ENCODE measurements around the gene PSKH1.

The PSKH1 gene

GRCh38 chr16:67967183-67967957, 74.3 kb downstream of the PSKH1 start:
- DNase-seq (ENCODE audit: low read depth in 1 of 2, low spot score in 1 of 2) = no peak
- H3K27ac ChIP-seq (replicated peaks) = no peak overlapping the region
- no peaks in the 10 kb centered on the region for H3K27me3 ChIP-seq (ENCODE audit: insufficient read depth, poor library complexity, severe bottlenecking)
- no peak for TF ChIP-seq SPI1 (IDR thresholded peaks at IDR 0.05; ENCODE audit: borderline replicate concordance, low read depth)
- TF ChIP-seq GABPA (IDR thresholded peaks at IDR 0.05; ENCODE audit: low read depth) = no peak
- TF ChIP-seq, protein P1, sequence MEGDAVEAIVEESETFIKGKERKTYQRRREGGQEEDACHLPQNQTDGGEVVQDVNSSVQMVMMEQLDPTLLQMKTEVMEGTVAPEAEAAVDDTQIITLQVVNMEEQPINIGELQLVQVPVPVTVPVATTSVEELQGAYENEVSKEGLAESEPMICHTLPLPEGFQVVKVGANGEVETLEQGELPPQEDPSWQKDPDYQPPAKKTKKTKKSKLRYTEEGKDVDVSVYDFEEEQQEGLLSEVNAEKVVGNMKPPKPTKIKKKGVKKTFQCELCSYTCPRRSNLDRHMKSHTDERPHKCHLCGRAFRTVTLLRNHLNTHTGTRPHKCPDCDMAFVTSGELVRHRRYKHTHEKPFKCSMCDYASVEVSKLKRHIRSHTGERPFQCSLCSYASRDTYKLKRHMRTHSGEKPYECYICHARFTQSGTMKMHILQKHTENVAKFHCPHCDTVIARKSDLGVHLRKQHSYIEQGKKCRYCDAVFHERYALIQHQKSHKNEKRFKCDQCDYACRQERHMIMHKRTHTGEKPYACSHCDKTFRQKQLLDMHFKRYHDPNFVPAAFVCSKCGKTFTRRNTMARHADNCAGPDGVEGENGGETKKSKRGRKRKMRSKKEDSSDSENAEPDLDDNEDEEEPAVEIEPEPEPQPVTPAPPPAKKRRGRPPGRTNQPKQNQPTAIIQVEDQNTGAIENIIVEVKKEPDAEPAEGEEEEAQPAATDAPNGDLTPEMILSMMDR (IDR thresholded peaks at IDR 0.05; ENCODE audit: insufficient read depth, low read length) = no peak
- no peak for TF ChIP-seq POLR2AphosphoS5 (IDR thresholded peaks at IDR 0.05; ENCODE audit: low read depth)
- TF ChIP-seq, protein P2, sequence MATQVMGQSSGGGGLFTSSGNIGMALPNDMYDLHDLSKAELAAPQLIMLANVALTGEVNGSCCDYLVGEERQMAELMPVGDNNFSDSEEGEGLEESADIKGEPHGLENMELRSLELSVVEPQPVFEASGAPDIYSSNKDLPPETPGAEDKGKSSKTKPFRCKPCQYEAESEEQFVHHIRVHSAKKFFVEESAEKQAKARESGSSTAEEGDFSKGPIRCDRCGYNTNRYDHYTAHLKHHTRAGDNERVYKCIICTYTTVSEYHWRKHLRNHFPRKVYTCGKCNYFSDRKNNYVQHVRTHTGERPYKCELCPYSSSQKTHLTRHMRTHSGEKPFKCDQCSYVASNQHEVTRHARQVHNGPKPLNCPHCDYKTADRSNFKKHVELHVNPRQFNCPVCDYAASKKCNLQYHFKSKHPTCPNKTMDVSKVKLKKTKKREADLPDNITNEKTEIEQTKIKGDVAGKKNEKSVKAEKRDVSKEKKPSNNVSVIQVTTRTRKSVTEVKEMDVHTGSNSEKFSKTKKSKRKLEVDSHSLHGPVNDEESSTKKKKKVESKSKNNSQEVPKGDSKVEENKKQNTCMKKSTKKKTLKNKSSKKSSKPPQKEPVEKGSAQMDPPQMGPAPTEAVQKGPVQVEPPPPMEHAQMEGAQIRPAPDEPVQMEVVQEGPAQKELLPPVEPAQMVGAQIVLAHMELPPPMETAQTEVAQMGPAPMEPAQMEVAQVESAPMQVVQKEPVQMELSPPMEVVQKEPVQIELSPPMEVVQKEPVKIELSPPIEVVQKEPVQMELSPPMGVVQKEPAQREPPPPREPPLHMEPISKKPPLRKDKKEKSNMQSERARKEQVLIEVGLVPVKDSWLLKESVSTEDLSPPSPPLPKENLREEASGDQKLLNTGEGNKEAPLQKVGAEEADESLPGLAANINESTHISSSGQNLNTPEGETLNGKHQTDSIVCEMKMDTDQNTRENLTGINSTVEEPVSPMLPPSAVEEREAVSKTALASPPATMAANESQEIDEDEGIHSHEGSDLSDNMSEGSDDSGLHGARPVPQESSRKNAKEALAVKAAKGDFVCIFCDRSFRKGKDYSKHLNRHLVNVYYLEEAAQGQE (IDR thresholded peaks at IDR 0.05; ENCODE audit: insufficient replicate concordance, low read depth) = no peak
- peak overlapping the region; percentile 60 for H3K4me3 ChIP-seq (replicated peaks; ENCODE audit: insufficient read depth, low read length)

- H3K27me3 ChIP-seq (ENCODE audit: insufficient read depth, poor library complexity, severe bottlenecking) = no peaks in the 10 kb centered on the region
- peak in 1 of 2 experiments; percentile 18 for DNase-seq (ENCODE audit: low read depth in 1 of 2, low spot score in 1 of 2)
- no peak overlapping the region for H3K27ac ChIP-seq (replicated peaks)
- peak overlapping the region; percentile 60 for H3K4me3 ChIP-seq (replicated peaks; ENCODE audit: insufficient read depth, low read length)
- TF ChIP-seq GABPA (IDR thresholded peaks at IDR 0.05; ENCODE audit: low read depth) = no peak
- peak; percentile 58; the same call in 1 of the 2 replicates for TF ChIP-seq SPI1 (IDR thresholded peaks at IDR 0.05; ENCODE audit: borderline replicate concordance, low read depth)
Observed at GRCh38 chr16:67967958-67968399, 74.9 kb downstream of the PSKH1 start.

GRCh38 chr16:67968400-67969253, 75.6 kb downstream of the PSKH1 start, which contains the start of gene SLC12A4:
TSS of gene SLC12A4 (minus strand) at chr16:67968637. CDS start at chr16:67968553, 84 bp downstream.
- Histone ChIP-seq H3K27ac (replicated peaks) (no peak within 1 kb of the TSS), H3K27me3 (ENCODE audit: insufficient read depth, poor library complexity, severe bottlenecking) (no peaks in the 10 kb centered on the region), H3K4me3 (replicated peaks; ENCODE audit: insufficient read depth, low read length) (peak within 1 kb of the TSS; percentile 60)
- peak; percentile 21 to 59 for DNase-seq (ENCODE audit: low read depth in 1 of 2, low spot score in 1 of 2)
- TF ChIP-seq SPI1 (IDR thresholded peaks at IDR 0.05; ENCODE audit: borderline replicate concordance, low read depth) (no peak), GABPA (IDR thresholded peaks at IDR 0.05; ENCODE audit: low read depth) (no peak)

DNA sequence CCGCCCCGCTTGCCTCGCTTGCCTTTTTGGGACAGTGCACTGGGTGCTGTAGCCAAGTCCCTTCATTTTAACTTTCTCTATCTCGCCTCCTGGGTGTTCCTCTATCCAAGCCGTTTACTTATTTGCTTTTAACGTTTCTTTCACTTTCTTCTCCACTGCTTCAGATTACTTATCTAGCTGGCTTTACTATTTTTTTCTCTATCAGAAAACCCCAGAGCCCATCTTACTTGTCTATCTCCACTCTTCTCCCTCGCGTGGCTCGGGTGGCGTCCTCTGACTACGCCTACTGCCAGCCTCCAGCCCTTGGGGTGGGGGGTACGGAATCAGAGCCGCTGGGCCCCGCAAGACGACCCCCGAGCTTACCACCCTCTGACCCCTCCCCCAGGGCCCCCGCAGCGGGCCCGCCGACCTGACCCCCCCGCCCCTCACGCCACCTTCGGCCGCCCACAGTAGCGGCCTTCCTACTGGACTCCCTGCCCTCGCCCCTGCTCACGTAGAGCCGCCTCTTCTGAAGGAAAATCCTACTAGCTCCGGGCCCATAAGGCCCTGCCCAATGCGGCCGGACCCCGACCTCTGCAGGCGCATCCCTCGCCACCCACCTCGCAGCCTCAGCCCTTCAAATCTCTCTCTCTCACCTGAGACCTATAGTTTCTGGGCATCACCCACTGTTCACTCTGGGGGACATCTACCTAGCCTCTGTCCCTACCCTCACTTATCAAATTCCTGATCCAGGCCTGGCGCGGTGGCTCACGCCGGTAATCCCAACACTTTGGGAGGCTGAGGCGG, 76.4 kb downstream of the PSKH1 start:
- Histone ChIP-seq H3K27ac (replicated peaks) (no peak overlapping the region), H3K27me3 (ENCODE audit: insufficient read depth, poor library complexity, severe bottlenecking) (no peaks in the 10 kb centered on the region), H3K4me3 (replicated peaks; ENCODE audit: insufficient read depth, low read length) (peak overlapping the region; percentile 60)
- TF ChIP-seq SPI1 (IDR thresholded peaks at IDR 0.05; ENCODE audit: borderline replicate concordance, low read depth) (no peak), POLR2AphosphoS5 (IDR thresholded peaks at IDR 0.05; ENCODE audit: low read depth) (no peak), GABPA (IDR thresholded peaks at IDR 0.05; ENCODE audit: low read depth) (no peak)
- TF ChIP-seq, protein P1 (IDR thresholded peaks at IDR 0.05; ENCODE audit: insufficient read depth, low read length) = no peak
- TF ChIP-seq, protein P2 (IDR thresholded peaks at IDR 0.05; ENCODE audit: insufficient replicate concordance, low read depth) = no peak
- no peak for DNase-seq (ENCODE audit: low read depth in 1 of 2, low spot score in 1 of 2)

Data from HL-60 (cell line).